Hematopoietic multipotent progenitor cell treated with erythropoietin and hydrocortisone succinate and interleukin-3 and kit ligand, for 6 days (in vitro differentiated cells): Measurements from ENCODE around the gene KRT4.
A peak's percentile ranks its signal among the peaks of the same experiment; 100 is the strongest.

Experiments
- DNase-seq: peaks from one replicate; pipeline ENCODE4 v3.0.0-alpha.2; 2015

KRT4 gene

DNA sequence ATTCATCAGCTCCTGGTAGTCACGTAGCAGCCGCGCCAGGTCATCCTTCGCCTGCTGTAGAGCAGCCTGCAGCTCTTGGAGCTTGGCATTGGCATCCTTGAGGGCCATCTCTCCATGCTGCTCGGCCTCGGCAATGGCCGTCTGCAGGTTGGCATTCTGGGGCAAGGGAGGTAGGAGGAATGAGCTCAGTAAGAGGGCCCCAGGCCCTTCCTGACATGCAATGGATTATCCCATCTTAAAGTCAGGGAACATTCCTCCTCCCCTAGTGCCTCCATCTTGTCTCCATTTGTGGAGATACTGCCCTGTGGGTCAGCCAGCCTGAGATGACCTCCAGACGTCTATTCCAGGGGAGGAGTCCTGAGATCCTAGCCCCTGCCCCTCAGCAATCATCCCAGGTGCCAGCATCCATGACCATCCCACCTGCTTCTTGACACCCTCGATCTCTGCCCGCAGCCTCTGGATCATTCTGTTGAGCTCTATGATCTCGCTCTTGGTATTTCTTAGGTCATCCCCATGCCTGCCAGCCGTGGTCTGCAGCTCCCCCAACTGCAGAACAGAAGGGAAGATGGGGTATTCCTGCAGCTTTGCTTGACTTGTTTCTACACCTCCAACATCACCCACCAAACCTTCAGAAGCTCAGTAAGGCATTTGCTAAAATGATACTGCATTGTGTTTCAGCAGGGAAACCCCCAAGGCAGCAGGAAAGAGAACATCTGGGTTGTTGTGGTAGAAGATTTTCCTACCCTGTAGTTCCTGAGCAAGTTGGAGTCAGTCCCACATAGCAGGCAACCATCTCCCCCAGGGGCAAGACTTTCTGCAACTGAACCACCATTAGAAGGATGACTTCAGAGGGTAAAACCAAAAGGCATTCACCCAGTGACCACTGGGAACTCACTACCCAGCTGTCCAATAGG lies 22.4 kb downstream of the KRT4 start:
- DNase-seq, result no peak

DNA sequence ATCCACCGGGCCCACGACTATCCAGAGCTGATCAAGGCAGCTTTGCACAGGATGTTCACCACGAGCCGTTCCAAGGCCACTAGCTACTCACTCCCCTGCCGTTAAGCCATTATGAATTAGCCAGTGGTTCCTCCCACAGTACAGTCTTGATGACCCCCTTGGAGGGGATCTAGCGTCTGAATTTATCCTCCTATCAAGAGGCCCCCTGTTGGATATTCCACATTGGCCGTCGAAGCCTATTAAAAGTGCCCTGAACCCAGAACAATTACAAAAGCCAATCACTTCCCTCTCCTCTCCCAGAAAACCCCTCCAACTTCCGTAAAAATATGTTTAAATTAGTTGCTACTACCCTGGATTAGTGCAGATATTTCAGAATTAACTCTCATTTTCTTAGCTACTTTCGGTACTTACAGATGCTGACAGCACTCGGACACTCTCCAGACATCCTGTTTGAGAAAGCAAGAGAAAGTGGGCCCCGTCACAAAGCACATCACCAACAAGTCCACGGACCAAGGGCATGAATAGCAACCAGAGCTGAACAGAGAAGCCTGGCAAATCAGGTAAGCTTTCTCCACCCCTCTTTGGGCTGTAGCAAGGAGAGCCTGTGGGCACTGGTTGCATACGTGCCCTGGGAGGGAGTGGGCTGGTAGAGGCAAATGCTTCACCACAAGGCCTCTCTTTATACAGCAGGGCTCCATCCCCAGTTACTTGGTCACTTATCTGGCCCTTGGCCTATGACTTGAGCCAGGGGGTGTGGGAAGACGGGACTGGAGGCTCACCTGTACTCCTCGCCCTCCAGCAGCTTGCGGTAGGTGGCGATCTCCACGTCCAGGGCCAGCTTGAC lies 23.3 kb downstream of the KRT4 start:
- no peak for DNase-seq

DNA sequence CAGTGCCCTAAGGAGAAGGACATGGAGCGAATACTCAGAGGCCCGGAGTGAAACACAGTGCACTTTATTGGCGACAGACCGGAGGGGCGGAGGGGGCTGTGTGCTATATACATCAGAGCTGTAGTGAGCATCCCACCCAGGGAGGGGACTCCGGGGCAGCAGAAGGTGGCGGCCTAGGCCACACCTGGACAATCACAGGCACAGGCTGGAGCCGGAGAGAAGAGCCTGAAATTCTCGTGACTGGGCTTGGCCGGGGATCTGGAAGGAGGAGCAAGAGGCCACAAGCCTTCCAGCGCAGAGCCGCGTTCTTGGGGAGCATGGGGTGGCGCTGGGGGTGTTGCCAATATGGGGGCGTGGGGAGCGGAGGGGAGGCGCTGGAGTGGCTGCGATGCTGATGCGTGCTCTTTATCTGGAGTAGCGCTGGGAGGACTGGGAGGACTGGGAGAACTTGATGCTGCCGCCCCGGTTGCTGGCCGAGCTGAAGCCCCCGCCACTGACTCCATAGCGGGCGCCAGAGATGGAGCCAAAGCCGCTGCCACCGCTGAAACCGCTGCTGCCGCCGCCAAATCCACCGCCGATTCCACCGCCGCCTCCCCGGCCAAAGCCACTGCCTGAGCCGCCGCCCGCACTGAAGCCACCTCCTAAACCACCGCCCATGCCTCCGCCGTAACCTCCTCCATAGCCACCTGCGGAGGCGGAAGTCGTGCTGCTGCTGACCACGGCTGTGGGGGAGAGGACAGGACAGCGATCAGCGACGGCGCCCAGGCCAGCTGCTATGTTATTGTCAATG lies 24.1 kb downstream of the KRT4 start:
- DNase-seq, result peak; percentile 48

DNA sequence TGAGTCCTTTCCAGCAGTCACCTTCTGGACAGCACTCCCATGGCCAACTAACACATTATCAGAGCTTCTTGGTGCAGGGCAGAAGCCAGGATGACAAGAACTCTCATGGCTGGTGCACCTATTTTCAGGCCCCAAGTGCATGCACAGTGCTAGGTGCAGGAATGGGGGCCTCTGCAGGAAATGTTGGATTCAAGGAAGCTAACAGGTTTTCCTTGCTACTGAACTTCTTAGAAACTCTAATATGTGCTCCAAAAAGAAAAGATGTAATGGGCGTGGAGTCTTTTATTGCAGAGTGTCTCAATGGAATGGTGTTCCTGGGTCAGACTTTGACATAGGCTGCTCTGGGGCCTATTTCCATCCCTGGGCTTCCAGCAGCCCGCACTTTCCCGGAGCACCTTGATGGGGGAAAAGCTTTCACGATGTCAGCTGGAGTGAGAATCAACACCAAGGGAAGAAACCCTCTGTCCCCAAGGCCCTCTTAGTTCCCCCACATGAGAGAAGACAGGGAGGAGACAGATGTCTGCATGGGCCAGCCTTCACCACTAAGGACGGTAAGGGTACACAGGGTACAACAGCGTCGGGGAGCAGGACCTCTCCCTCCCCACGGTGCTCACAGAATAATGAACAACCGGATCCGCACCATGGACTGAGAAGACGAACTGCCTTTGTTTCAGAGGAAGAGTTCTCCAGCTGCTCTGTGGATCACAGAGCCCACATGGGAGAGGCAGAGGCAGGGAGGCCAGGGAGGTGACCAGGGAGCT lies 24.9 kb downstream of the KRT4 start:
- no peak for DNase-seq

DNA sequence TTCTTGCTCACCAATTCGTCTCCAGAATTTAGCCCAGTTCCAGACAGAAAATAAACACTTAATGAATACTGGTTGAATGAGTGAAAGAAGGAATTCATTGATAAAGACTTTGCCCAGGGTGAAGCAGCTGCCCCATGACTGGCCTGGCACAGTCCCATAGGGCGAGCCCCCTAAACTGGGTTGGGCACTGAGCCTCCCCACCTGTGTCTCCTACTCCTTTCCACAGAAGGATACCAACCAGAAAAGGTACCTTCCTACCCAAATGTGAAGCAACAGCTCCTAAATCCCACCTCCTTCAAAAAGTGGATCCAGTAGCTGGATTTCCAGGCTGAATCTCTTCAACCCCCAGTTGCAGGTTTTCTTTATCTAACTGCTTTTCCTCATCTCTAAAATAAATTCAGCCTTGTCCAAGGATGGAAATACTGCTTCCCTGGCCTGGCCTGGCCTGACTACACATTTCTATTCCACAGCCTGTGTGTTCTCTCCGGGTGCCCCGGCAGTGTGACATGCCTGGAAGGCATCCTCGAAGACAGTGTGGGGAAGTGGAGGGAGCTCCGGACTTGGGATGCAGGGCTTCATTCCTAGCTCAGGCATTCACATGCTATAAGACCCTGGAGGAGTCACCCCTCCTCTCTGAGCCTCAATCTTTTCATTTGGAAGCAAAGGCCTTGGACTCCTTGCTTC lies 25.6 kb downstream of the KRT4 start:
- DNase-seq, result no peak

DNA sequence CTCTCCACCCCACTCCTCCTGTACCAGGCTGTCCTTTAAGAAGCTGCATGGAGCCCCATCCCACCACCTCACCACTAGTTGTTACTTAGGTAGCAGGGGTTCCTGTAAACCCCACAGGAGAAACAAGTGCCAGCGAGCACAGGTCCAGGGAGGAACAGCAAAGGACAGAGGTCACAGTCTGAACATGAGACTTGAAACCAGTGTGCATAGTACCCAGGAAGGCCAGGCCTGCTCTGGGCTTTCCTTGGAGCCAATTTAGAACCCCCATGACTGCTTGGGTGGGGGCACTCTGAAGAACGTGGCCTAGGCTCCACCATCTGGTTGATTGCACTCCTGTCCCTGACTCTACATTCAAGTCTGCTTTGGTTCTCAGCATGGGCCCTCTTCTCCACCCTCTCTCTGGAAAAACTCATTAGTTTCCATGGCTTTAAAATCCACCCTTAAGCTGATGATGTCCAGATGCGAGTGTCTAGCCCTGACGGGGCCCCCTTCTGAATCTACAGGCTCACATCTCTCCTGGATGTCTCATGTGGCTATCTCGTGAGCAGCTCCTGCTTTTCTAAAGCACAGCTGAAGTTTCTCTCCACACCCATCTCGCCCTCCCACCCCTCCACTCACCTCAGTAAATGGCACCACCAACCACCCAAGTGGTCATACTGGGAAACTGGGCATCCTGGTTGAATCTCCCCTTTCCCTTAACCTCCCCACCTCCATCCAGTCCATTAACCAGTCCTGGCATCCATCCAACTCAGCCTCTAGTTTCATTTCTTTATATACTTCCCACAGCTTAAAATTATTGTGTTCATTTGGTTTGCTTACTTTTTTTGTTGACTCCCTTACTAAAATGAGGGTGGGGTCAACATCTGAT lies 26.4 kb downstream of the KRT4 start:
- peak; percentile 36 for DNase-seq

DNA sequence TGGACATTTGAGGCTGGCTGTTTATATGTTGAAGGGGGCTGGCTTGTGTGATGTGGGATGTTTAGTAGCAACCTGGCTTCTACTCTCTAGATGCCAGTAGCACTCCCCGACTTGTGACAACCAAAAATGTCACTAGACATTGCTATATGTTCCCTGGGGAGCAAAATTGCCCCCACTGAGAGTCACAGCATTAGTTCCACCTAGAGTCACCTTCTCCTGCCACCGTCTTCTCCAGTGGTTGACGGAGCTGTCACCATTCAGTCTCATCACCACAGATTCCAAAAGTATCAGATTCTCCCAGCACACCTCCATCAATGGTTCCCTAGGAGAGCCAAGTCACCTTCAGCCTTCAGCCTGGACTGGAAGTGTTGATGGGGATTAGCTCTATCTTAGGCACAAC lies 29.0 kb downstream of the KRT4 start:
- DNase-seq, result no peak

DNA sequence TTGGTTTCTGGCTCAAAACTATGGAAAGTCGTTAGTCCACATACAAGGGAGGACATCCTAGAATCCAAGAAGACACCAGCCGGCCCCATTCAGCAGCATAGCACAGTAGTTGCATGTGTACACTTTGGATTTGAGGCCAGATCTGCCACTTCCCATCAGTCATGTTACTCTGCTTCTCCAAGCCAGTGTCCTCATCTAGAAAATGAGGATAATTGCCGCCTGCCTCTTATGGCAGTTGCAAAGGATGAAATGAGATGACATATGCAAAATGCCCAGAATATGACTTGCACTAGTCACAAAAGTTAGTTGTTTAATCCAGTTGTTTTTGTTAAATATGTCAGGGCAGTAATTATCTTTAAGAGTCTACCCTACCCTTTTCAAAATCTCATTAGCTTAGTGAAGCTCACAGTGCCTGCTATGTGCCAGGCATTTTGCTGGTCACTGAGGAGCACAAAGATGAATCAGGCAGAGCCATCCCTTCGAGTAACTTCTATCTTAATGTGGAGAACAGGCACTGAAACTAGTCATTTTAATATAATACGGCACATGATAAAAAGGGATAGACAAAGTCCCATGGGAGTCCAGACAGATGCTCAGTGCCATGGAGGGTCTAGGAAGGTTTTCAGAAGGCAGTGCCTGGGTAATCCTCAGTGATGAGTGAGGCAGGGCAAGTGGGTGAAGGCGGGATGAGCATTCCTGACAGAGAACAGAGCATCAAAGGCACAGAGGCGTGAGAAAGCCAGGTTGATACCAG lies 30.2 kb downstream of the KRT4 start:
- DNase-seq, result no peak

DNA sequence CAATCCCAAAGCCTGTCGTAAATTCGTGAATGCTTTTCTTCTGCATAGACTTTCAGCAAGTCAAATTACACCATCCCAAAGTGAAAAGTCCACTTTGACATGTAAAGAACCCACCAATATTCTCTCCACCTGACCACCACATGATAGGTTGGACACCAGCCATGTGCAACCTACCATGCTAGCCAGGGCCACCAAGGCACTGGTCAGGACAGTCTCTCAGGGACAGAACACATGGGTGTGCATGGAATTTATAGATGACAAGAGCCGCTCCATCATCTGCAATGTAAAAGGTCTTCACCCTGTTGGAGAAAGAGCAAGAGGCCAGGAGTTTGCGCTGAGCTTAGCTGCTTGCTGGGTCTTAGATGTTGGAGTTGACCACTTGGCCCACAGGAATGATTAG lies 31.4 kb downstream of the KRT4 start:
- no peak for DNase-seq

DNA sequence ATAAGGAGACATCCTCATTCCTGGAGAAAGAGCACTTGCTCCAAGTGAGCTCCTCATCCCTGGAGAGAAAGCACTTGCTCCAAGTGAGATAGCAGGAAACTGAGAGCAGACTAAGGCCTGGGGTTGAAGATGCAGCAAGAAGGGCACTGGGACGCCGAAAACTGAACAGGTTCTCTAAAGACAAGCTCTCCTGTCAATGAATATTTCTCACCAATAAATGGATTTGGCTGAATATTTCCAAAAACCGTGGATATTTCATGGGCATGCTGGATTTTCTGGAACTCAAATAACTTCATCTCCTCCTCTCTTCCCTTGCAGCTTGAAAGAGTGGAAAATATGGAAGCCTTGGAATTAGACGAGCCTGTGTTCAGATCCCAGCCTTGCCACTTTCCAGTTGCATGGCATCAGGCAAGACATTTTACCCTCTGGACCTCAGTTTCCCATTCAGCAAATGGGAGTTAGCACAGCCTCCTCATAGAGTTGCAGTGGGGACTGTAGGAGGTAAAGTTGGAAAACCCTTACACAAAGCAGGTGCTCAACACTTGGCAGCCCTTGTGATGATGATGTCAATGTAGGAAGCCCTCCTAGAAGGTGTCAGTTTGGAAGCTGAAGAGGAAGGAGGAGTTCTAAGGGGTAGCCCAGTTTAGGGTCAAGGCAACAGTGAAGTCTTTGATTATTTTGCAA lies 32.4 kb downstream of the KRT4 start:
- no peak for DNase-seq

DNA sequence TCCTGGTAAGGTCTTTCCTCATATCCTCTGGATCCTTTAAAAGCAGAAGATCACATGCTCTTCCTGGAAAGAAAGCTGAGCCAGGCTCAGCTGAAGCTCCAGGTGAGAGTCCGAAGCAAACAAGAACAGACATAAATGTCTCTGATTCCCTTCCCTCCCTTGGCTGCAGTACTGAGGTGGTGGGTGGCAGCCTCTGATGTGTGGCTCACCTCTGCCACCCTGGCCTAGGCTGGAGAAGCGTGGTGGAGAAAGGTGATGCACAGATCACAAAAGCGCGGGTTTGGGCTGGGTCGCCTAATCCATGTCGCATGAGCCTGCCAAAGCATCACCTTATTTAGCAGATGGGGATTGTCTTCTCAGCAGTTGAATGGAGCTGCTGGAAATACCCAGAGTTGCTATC lies 34.0 kb downstream of the KRT4 start:
- no peak for DNase-seq

DNA sequence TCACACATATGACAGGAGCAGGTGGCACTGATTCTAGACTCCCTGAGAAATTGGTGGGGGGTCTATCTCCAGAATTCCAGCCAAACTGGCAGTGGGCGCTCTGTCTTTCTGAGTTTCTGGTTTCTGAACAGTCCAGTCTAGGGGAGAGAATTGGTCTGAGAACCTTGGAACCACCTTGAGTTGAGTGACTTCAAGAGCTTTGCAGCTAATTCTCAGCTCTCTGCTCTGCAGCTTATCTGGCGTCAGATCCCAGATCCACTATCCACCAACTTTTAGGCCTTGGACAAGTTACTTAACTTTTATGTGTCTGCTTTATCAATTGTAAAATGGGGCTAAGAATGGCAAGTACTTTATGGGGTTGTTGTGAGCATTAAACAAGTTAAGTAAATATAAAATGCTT lies 35.1 kb downstream of the KRT4 start:
- no peak for DNase-seq

DNA sequence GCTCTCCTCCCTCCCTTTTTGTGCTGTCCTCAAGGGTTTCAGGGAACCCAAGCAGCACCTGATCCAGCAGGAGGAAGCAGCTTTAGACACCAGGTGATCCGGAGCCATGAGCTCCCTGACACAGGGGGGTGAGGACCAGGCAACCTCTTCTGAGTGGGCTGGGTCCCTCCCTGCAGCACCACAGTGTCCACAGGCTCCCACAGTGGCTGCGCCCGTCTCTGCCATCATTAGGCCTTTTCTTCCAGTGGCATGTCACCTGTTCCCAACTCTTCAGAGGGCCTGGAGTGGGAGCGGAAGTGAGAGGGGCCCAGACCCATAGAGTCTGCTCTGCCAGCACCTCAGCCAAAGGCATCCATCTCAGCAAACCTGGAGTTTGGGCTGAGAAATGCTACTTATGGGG lies 36.4 kb downstream of the KRT4 start:
- DNase-seq, result no peak

DNA sequence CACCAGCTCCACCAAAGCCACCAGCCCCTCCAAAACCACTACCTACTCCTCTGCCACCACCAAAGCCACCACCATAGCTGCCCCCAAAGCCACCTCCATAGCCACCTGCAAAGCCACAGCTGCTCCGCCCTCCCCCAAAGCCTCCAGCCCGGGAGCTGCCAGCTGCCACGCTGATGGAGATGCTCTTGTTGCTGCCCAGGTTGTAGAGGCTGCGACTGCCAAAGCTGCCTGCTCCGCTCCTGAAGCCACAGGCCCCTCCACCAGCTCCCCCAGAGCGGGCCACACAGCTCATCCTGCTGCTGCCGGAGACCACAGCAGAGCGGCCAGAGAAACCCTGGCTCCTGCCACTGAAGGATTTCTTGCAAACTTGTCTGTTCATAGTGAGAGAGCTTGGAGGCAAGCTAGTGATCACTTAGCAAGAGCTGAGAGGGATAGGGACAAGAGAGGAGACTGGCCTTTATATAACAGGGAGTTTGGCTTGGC lies 37.0 kb downstream of the KRT4 start, which contains the start of gene KRT76:
KRT76 (minus strand) TSS at position 433 of the 483 bp plus-strand sequence; CDS start at position 379, 54 bp downstream.
- no peak for DNase-seq

DNA sequence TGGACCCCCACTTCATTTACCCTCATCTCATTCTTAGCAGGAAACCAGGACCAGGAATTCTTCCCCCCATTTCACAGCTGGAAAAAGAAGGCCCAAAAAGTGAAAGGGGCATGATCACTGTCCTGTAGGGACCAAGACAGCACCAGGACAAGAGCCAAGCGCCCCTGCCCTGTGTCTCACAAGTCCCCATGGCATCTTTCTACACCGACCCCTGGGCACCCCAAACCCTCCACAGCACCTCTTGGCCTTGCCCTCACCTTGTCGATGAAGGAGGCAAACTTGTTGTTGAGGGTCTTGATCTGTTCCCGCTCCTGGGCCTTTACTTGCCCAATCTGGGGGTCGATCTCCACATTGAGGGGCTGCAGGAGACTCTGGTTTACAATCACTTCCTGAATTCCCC lies 37.5 kb downstream of the KRT4 start:
- no peak for DNase-seq

DNA sequence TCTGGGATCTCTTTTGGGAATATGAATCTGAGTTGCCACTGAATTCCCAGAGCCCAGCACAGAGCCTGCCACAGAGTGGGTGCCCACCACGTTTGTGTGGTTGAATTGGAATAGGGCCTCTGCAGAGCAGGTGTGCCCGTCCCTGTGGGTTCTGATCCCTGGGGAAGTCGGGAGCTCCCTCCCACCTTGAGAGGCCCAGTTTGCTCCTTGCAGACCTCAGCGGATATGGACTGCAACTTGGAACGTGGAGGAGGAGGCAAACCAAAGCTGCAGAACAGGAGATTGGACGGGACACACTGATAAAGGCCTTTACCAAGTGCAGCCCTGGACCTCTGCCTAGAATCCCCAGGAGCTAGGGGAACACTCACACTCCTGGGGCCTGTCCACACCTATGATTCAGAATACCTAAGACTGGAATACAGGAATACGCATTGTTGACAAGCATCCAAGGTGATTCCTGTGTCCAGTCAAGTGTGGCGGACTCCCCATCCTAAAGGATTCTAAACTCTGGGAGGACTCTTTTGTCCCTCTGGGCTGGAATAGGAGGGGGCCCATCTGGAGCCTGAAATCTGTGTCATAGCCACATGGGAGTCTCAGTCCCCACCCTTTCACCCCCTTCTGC lies 39.2 kb downstream of the KRT4 start:
- no peak for DNase-seq

DNA sequence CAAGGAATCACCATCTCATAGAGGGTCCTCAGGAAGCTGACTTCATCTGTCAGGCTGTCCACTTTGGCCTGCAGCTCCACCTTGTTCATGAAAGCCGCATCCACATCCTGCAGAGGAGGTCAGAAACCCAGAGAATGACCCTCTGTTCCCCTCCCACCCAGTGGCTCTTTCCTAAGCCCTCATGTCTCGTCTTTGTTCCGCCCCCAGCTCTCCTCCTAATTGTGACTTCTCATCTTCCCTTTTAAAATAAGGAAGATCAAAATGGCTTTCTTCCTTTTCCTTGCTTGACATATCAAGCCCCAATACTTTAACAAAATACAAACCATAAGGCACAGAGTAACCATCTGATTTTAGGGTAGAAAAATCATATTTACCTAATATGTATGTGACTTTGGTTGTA lies 41.1 kb downstream of the KRT4 start:
- no peak for DNase-seq

DNA sequence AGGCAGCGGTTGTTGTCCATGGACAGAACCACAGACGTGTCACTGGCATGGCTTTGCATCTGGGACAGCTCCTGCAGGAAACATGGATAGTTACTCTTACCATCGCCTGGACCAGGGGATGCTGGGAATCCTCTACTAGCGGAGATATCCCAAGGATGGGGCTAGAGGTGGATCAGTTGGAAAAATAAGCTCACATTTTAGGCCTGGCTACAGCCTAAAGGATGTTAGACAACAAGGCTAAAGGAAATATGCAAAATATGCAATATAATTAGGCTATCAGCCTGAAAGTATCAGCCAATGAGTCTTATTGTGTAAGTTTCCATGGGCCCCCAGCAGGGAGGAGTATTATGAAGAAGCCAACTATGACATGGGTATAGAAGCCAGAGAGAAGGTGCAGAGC lies 41.7 kb downstream of the KRT4 start:
- no peak for DNase-seq

DNA sequence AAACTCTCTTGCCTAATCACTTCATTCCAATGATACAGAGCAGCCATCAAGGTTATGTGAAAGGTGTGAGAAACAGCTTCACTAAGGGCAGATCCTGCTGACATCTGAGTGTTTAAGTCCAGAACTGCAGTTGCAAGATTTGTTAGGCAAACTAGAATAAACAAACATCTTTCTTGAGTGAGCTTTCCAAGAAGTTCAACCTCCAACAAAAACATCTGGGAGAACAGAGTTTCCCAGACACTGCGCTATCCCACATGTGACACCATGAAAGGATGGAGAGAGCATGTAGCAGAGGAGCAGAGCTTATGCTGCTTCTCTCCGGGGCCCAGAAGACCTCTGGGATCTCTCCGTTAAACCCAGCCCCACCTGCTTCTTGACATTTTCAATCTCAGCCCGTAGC lies 42.4 kb downstream of the KRT4 start:
- no peak for DNase-seq
